MCF 10A (cell line): ENCODE data around the gene PFKP. TPM values are rescaled to one million over a fixed set of nuclear protein-coding genes. Genes with fewer than 3 reads are reported as not detected.

Experiments used
- BruUV-seq: library from RNA; stranded (reverse); fragments of 400-500 nt; replicated peaks from 2 replicates; lab custom pipeline; 2021; lab: Mats Ljungman, UMichigan
- CTCF ChIA-PET: fragments of 300-600 bp; sonication (Branson Sonifier 250); formaldehyde crosslinking; extraction: SDS; loops from one replicate; lab custom pipeline; 2021; ENCODE audit warnings: antibody characterized with exemption, inconsistent platforms; lab: Yijun Ruan, JAX
- POLR2A ChIA-PET: fragments of 300-600, 350-650 bp; sonication (Branson Sonifier 250); formaldehyde crosslinking; extraction: SDS; loops from one replicate; lab custom pipeline; 2020; ENCODE audit warnings: antibody characterized with exemption, inconsistent platforms; lab: Yijun Ruan, JAX
- DNase-seq: peaks from one replicate; pipeline ENCODE4 v3.0.0-alpha.2; 2018; ENCODE audit not compliant: unreplicated experiment
- H3K27ac Mint-ChIP-seq: one replicate; pipeline ENCODE4 v1.8.0; 2022; ENCODE audit warnings: mild to moderate bottlenecking, low read depth, mixed read lengths; ENCODE audit not compliant: unreplicated experiment
- H3K27me3 Mint-ChIP-seq: one replicate; pipeline ENCODE4 v1.8.0; 2022; ENCODE audit warnings: mixed read lengths; ENCODE audit not compliant: insufficient read depth, unreplicated experiment
- H3K36me3 Mint-ChIP-seq: one replicate; pipeline ENCODE4 v1.8.0; 2022; ENCODE audit warnings: mild to moderate bottlenecking, moderate library complexity, mixed read lengths; ENCODE audit not compliant: insufficient read depth, unreplicated experiment
- H3K4me1 Mint-ChIP-seq: one replicate; pipeline ENCODE4 v1.8.0; 2022; ENCODE audit warnings: mixed read lengths; ENCODE audit not compliant: insufficient read depth, unreplicated experiment
- H3K4me3 Mint-ChIP-seq: one replicate; pipeline ENCODE4 v1.8.0; 2022; ENCODE audit warnings: mild to moderate bottlenecking, moderate library complexity, mixed read lengths; ENCODE audit not compliant: unreplicated experiment
- H3K9me3 Mint-ChIP-seq: one replicate; pipeline ENCODE4 v1.8.0; 2022; ENCODE audit warnings: mixed read lengths; ENCODE audit not compliant: unreplicated experiment
- CTCF ChIP-seq: fragments of 200-600 bp; IDR thresholded peaks from one replicate; pipeline ENCODE4 v1.8.0; 2022; ENCODE audit warnings: antibody characterized with exemption, mild to moderate bottlenecking; ENCODE audit not compliant: unreplicated experiment
- intact Hi-C: fragments of 100-400 bp; cut with micrococcal nuclease; formaldehyde crosslinking; loops from 2 replicates; pipeline ENCODE4 v1.14.1; 2022
- total RNA-seq: library from RNA; stranded (reverse); gene quantifications from 2 replicates; pipeline ENCODE4 v1.2.3, GENCODE V29; 2022

PFKP gene
- total RNA-seq, 1 experiment from 2014 or later: 186 TPM

GRCh38 chr10:3116508-3117100 is 49.3 kb downstream of the PFKP start:
- CTCF ChIA-PET: interaction anchor here (1.2 kb wide), 1 partner anchor 9 kb away, joined by 4 read pairs; no protein-coding TSS in a partner anchor
- POLR2A ChIA-PET: no interaction called here

GRCh38 chr10:3117486-3117885 is 50.1 kb downstream of the PFKP start:
- no peak overlapping the region for H3K4me3 Mint-ChIP-seq
- no peak for DNase-seq
- ChIA-PET POLR2A (interaction anchor here (1.9 kb wide), 1 partner anchor 12 kb away, joined by 5 read pairs; no protein-coding TSS in a partner anchor), CTCF (interaction anchor here (0.6 to 1.2 kb wide), 2 partner anchors 10 to 13 kb away, joined by 3 to 4 read pairs; no protein-coding TSS in a partner anchor)
- H3K9me3 Mint-ChIP-seq: no peaks in the 10 kb centered on the region
- H3K27ac Mint-ChIP-seq: no peak overlapping the region
- H3K4me1 Mint-ChIP-seq: peaks cover 6% of the 10 kb centered on the region
- no peaks in the 10 kb centered on the region for H3K27me3 Mint-ChIP-seq
- intact Hi-C loops: no loop called here
- BruUV-seq: no TSS peak
- TF ChIP-seq CTCF: no peak
- H3K36me3 Mint-ChIP-seq: peaks cover 81% of the 10 kb centered on the region

More at GRCh38 chr10:3116508-3117100, 49.3 kb downstream of the PFKP start:
- TF ChIP-seq CTCF: no peak
- H3K27me3 Mint-ChIP-seq: no peaks in the 10 kb centered on the region
- intact Hi-C loops: no loop called here
- H3K4me1 Mint-ChIP-seq: peaks cover 4% of the 10 kb centered on the region
- no peak for DNase-seq
- BruUV-seq: no TSS peak
- no peaks in the 10 kb centered on the region for H3K9me3 Mint-ChIP-seq
- no peak overlapping the region for H3K4me3 Mint-ChIP-seq
- peaks cover 82% of the 10 kb centered on the region for H3K36me3 Mint-ChIP-seq
- H3K27ac Mint-ChIP-seq: no peak overlapping the region

DNA sequence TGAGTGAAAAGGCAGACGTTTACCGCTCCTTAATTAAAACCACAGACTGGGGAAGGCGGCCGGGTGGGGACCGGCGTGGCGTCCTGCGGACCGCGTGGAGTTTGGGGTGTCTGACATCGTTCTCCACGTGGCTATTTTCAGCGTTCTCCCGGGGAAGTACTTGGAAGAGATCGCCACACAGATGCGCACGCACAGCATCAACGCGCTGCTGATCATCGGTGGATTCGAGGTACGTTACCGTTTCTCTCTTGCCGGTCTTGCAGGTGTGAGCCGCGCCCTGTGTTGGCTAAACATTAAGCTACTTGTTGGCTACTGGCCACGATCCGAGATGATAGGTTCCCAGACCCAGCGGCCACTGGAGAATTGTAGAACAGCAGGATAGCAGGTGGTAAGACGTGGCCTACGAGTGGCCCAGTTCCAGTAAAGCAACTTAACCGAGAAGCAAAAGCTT is 51.3 kb downstream of the PFKP start:
- CTCF ChIA-PET: interaction anchor here (0.6 to 2.0 kb wide), 3 partner anchors 11 to 96 kb away, joined by 3 to 4 read pairs (median 3); no protein-coding TSS in a partner anchor
- Mint-ChIP-seq H3K9me3 (no peaks in the 10 kb centered on the region), H3K4me3 (no peak overlapping the region), H3K27me3 (no peaks in the 10 kb centered on the region), H3K4me1 (peaks cover 8% of the 10 kb centered on the region), H3K36me3 (peaks cover 76% of the 10 kb centered on the region), H3K27ac (no peak overlapping the region)
- TF ChIP-seq CTCF: no peak
- intact Hi-C loops: no loop called here
- POLR2A ChIA-PET: interaction anchor here (1.9 kb wide), 1 partner anchor 11 kb away, joined by 5 read pairs; no protein-coding TSS in a partner anchor
- DNase-seq: no peak
- no TSS peak for BruUV-seq

- Mint-ChIP-seq H3K27me3 (no peaks in the 10 kb centered on the region), H3K27ac (no peak overlapping the region), H3K4me1 (peaks cover 8% of the 10 kb centered on the region), H3K9me3 (no peaks in the 10 kb centered on the region), H3K4me3 (no peak overlapping the region), H3K36me3 (peaks cover 70% of the 10 kb centered on the region)
- peak; percentile 24 for DNase-seq
- CTCF ChIA-PET: interaction anchor here (0.7 to 2.0 kb wide), 4 partner anchors 8 to 41 kb away, joined by 3 to 6 read pairs (median 4); no protein-coding TSS in a partner anchor
- BruUV-seq: no TSS peak
- POLR2A ChIA-PET: interaction anchor here (0.6 kb wide), 1 partner anchor 1146 kb away, joined by 4 read pairs; no protein-coding TSS in a partner anchor
- peak; percentile 45 for TF ChIP-seq CTCF
- intact Hi-C loops: no loop called here
Measured at GRCh38 chr10:3119796-3120459, 52.6 kb downstream of the PFKP start.
